ENCODE data around the gene PRX. TPM values are rescaled to one million over a fixed set of nuclear protein-coding genes. Genes with fewer than 3 reads are reported as not detected.

PRX gene
- total RNA-seq, 2 donors from 2014 or later, result 3.3 to 6.4 TPM

DNA sequence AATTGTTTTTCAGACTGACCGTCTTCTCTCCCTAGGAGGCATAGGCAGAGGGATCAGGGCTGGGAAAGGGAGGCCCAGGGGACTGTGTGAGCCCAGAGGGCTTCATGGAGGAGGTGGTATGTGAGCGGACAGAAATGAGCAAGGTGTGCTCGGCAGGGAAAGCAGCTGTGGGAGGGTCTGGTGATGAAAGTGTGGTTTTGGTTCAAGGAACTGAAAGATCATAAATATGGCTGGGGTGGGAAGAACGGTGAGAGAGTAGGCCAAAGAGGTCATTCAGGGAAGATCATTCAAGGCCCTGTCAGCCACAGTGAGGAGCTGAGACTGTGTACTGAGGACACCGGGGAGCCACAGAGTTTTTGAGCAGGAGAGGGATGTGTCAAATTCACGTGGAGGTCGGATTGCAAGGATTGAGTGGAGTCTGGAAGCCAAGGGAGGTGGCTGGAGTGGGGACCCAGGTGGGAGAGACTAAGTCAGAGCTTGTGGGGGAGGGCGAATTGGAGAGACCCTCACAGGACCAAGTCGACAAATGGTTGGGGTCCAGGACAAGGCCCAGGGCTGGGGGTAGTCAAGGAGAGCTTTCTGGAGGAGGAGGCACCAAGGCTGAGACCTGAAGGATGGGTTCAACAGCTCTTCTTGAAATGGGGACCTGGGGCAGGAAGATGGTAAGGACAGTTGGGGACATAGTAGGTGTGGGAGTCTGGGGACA, 57.0 kb downstream of the PRX start:
- H3K4me1 Mint-ChIP-seq, result no peaks in the 10 kb centered on the region
- H3K9me3 Mint-ChIP-seq, result no peaks in the 10 kb centered on the region
- no peaks in the 10 kb centered on the region for H3K27me3 ChIP-seq (ENCODE audit: control insufficient read depth, insufficient read depth, low read length, poor library complexity, severe bottlenecking)
- DNase-seq, result no peak
- H3K9me3 ChIP-seq (ENCODE audit: control insufficient read depth, low read length), result no peaks in the 10 kb centered on the region
- no peaks in the 10 kb centered on the region for H3K27me3 Mint-ChIP-seq (ENCODE audit: insufficient read depth)
- H3K4me3 Mint-ChIP-seq, result no peak overlapping the region
- TF ChIP-seq, protein P1, sequence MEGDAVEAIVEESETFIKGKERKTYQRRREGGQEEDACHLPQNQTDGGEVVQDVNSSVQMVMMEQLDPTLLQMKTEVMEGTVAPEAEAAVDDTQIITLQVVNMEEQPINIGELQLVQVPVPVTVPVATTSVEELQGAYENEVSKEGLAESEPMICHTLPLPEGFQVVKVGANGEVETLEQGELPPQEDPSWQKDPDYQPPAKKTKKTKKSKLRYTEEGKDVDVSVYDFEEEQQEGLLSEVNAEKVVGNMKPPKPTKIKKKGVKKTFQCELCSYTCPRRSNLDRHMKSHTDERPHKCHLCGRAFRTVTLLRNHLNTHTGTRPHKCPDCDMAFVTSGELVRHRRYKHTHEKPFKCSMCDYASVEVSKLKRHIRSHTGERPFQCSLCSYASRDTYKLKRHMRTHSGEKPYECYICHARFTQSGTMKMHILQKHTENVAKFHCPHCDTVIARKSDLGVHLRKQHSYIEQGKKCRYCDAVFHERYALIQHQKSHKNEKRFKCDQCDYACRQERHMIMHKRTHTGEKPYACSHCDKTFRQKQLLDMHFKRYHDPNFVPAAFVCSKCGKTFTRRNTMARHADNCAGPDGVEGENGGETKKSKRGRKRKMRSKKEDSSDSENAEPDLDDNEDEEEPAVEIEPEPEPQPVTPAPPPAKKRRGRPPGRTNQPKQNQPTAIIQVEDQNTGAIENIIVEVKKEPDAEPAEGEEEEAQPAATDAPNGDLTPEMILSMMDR (conservative IDR thresholded peaks at IDR 0.05), result no peak
- H3K36me3 ChIP-seq (ENCODE audit: control insufficient read depth, insufficient read depth, low read length), result no peaks in the 10 kb centered on the region
- no peaks in the 10 kb centered on the region for H3K4me1 ChIP-seq (ENCODE audit: control insufficient read depth, insufficient read depth, low read length)
- no peak overlapping the region for H3K4me3 ChIP-seq (ENCODE audit: low read length)
- no peaks in the 10 kb centered on the region for H3K36me3 Mint-ChIP-seq (ENCODE audit: low read depth)
- no peak overlapping the region for H3K27ac Mint-ChIP-seq
- H3K27ac ChIP-seq (ENCODE audit: low read depth, low read length), result no peak overlapping the region
- H3K9ac ChIP-seq (ENCODE audit: extremely low read depth, low read length, poor library complexity, severe bottlenecking), result no peak overlapping the region
- 90 to 91% methylated on average over 8 to 9 of the region's 9 CpGs for WGBS, 2 experiments (ENCODE audit: insufficient coverage in 1 of 2, insufficient read length in 1 of 2)

- H3K4me1 Mint-ChIP-seq, result peaks cover 10% of the 10 kb centered on the region
- peak overlapping the region; percentile 70 for H3K4me3 Mint-ChIP-seq
- Histone ChIP-seq H3K9ac (ENCODE audit: extremely low read depth, low read length, poor library complexity, severe bottlenecking) (peak overlapping the region; percentile 61), H3K27ac (ENCODE audit: low read depth, low read length) (no peak overlapping the region), H3K9me3 (ENCODE audit: control insufficient read depth, low read length) (no peaks in the 10 kb centered on the region), H3K4me3 (ENCODE audit: low read length) (peak overlapping the region; percentile 94), H3K27me3 (ENCODE audit: control insufficient read depth, insufficient read depth, low read length, poor library complexity, severe bottlenecking) (no peaks in the 10 kb centered on the region), H3K4me1 (ENCODE audit: control insufficient read depth, insufficient read depth, low read length) (no peaks in the 10 kb centered on the region), H3K36me3 (ENCODE audit: control insufficient read depth, insufficient read depth, low read length) (no peaks in the 10 kb centered on the region)
- peaks cover 2% of the 10 kb centered on the region for H3K36me3 Mint-ChIP-seq (ENCODE audit: low read depth)
- no peaks in the 10 kb centered on the region for H3K27me3 Mint-ChIP-seq (ENCODE audit: insufficient read depth)
- peak; percentile 54 for DNase-seq
- no peaks in the 10 kb centered on the region for H3K9me3 Mint-ChIP-seq
- TF ChIP-seq, protein P1 (conservative IDR thresholded peaks at IDR 0.05), result no peak
- 12 to 21% methylated on average over 16 to 17 of the region's 17 CpGs for WGBS, 2 experiments (ENCODE audit: insufficient coverage in 1 of 2, insufficient read length in 1 of 2)
- peak overlapping the region; percentile 71 for H3K27ac Mint-ChIP-seq
Observed at GRCh38 chr19:40348961-40349507, 64.1 kb downstream of the PRX start.

DNA sequence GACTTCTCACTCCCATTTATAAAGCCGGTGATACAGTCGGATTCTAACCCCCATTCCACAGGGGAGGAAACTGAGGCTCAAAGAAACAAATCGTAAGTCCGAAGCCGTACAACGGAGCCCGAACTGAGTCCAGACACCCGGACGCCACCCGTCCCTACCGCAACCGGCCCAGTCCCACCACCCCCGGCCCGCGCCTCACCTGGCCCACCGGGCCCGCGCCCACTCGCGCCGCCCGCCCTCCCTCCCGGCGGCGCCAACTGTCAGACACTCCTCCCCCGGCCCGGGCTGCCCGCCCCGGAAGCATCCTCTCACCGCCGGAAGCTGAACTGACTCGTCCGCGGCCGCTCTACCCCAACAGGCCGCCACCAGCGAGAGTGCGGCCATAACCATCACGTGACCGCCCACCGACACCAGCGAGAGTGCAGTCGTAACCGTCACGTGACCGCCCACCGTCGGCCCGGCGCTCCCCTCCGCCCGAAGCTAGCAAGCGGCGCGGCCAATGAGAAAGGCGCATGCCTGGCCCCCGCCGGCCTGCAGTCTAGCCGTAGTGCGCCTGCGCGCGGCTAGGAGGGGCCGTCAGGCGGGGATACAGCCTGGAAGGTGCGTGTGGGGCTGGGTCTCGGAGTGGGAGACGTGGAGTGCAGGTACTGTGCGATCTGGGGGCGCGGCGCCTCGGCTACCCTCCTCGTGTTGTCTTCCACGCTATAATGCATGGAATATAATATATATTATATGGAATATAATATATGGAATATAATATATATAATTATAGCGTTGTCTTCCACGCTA, 64.9 kb downstream of the PRX start, which contains the start of the genes C19orf47 and PLD3:
TSS of gene C19orf47 (minus strand) at position 273 of the 789 bp plus-strand sequence. CDS start 6,540 bp downstream, outside the sequence.
TSS of gene PLD3 (plus strand) at position 571 of the 789 bp plus-strand sequence. CDS start 17,789 bp downstream, outside the sequence.
- Mint-ChIP-seq H3K4me1 (peaks cover 10% of the 10 kb centered on the region), H3K27ac (peak within 1 kb of the TSS; percentile 71), H3K9me3 (no peaks in the 10 kb centered on the region), H3K4me3 (peak within 1 kb of the TSS; percentile 70), H3K27me3 (ENCODE audit: insufficient read depth) (no peaks in the 10 kb centered on the region), H3K36me3 (ENCODE audit: low read depth) (peaks cover 2% of the 10 kb centered on the region)
- H3K4me3 ChIP-seq (ENCODE audit: low read length), result peak within 1 kb of the TSS; percentile 94
- TF ChIP-seq, protein P1 (conservative IDR thresholded peaks at IDR 0.05), result no peak
- 0 to 1% methylated on average over 37 to 66 of the region's 77 CpGs for WGBS, 2 experiments (ENCODE audit: insufficient coverage in 1 of 2, insufficient read length in 1 of 2)
- DNase-seq, result peak; percentile 100
- no peaks in the 10 kb centered on the region for H3K36me3 ChIP-seq (ENCODE audit: control insufficient read depth, insufficient read depth, low read length)
- H3K9ac ChIP-seq (ENCODE audit: extremely low read depth, low read length, poor library complexity, severe bottlenecking), result peak within 1 kb of the TSS; percentile 75
- no peak within 1 kb of the TSS for H3K27ac ChIP-seq (ENCODE audit: low read depth, low read length)
- no peaks in the 10 kb centered on the region for H3K9me3 ChIP-seq (ENCODE audit: control insufficient read depth, low read length)
- H3K4me1 ChIP-seq (ENCODE audit: control insufficient read depth, insufficient read depth, low read length), result no peaks in the 10 kb centered on the region
- H3K27me3 ChIP-seq (ENCODE audit: control insufficient read depth, insufficient read depth, low read length, poor library complexity, severe bottlenecking), result no peaks in the 10 kb centered on the region
